MG63 (cell line): ENCODE results near the gene TMEM218. TPM values are rescaled to one million over a fixed set of nuclear protein-coding genes. Genes with fewer than 3 reads are reported as not detected.
"Not testable (repeated sequence)": the region's sequence is repeated elsewhere in the genome, so short reads cannot be mapped to it uniquely, and the experiment has no call there.

ENCODE experiments used
- DNase-seq: peaks from one replicate; pipeline ENCODE4 v3.0.0-alpha.2; 2020
- H3K27me3 ChIP-seq: fragments of 250-450 bp; sonication (Bioruptor Pico); 2 replicates; pipeline ENCODE4 v1.5.1; 2020; ENCODE audit warnings: mild to moderate bottlenecking, moderate library complexity
- H3K36me3 ChIP-seq: fragments of 250-450 bp; sonication (Bioruptor Pico); 2 replicates; pipeline ENCODE4 v1.5.1; 2020; ENCODE audit warnings: mild to moderate bottlenecking, moderate library complexity
- H3K4me3 ChIP-seq: fragments of 250-450 bp; sonication (Bioruptor Pico); 2 replicates; pipeline ENCODE4 v1.5.1; 2020; ENCODE audit warnings: mild to moderate bottlenecking, moderate library complexity
- H3K9me3 ChIP-seq: fragments of 250-450 bp; sonication (Bioruptor Pico); 2 replicates; pipeline ENCODE4 v1.5.1; 2020; ENCODE audit warnings: mild to moderate bottlenecking, moderate library complexity
- total RNA-seq: library from RNA; depleted of rRNA; stranded (reverse); fragments of >200 nt; shearing (Covaris generic); gene quantifications from 2 replicates; pipeline ENCODE4 v1.2.3, GENCODE V29; 2014; ENCODE audit warnings: low replicate concordance; rRNA removed

Gene TMEM218
- total RNA-seq, 1 experiment from 2014 or later, result 31.6 TPM

- Histone ChIP-seq H3K9me3 (no peaks in the 10 kb centered on the region), H3K4me3 (no peak overlapping the region), H3K36me3 (peaks cover under 1% of the 10 kb centered on the region; the same call in 1 of the 2 replicates), H3K27me3 (no peaks in the 10 kb centered on the region)
- DNase-seq, result no peak
These were observed 54.3 kb downstream of the TMEM218 start for GRCh38 chr11:125056931-125057692.

- not testable (repeated sequence) for H3K27me3 ChIP-seq, H3K36me3 ChIP-seq, H3K9me3 ChIP-seq, DNase-seq, H3K4me3 ChIP-seq
These were observed 55.3 kb downstream of the TMEM218 start for GRCh38 chr11:125056111-125056510.

GRCh38 chr11:125055107-125055715 is 56.2 kb downstream of the TMEM218 start:
- no peaks in the 10 kb centered on the region for H3K9me3 ChIP-seq

GRCh38 chr11:125053167-125053566 is 58.3 kb downstream of the TMEM218 start:
- Histone ChIP-seq H3K27me3 (no peaks in the 10 kb centered on the region), H3K36me3 (peaks cover 3% of the 10 kb centered on the region; the same call in 1 of the 2 replicates), H3K9me3 (no peaks in the 10 kb centered on the region), H3K4me3 (no peak overlapping the region)
- DNase-seq, result no peak

More at GRCh38 chr11:125055107-125055715, 56.2 kb downstream of the TMEM218 start:
- Histone ChIP-seq H3K36me3 (peaks cover 3% of the 10 kb centered on the region; the same call in 1 of the 2 replicates), H3K27me3 (no peaks in the 10 kb centered on the region), H3K4me3 (no peak overlapping the region)
- no peak for DNase-seq

- peaks cover 3% of the 10 kb centered on the region; the same call in 1 of the 2 replicates for H3K36me3 ChIP-seq
- H3K4me3 ChIP-seq, result no peak overlapping the region
- H3K9me3 ChIP-seq, result no peaks in the 10 kb centered on the region
- H3K27me3 ChIP-seq, result no peaks in the 10 kb centered on the region
- no peak for DNase-seq
These were observed 59.4 kb downstream of the TMEM218 start for GRCh38 chr11:125052047-125052446.

- H3K36me3 ChIP-seq, result peaks cover 6% of the 10 kb centered on the region; the same call in 1 of the 2 replicates
- H3K4me3 ChIP-seq, result no peak overlapping the region
- no peaks in the 10 kb centered on the region for H3K27me3 ChIP-seq
- no peaks in the 10 kb centered on the region for H3K9me3 ChIP-seq
- no peak for DNase-seq
These were observed 62.1 kb downstream of the TMEM218 start for GRCh38 chr11:125049164-125049792.

Other genes with a start within 250 kb of the TMEM218 start
- gene ROBO3, start 246.2 kb downstream of the TMEM218 start, total RNA-seq, result 19.3 and 21.5 TPM in 2 replicates
- gene ROBO4, start 213.8 kb downstream of the TMEM218 start, total RNA-seq, result 7.4 and 13.7 TPM in 2 replicates
- gene HEPN1, start 192.4 kb downstream of the TMEM218 start, total RNA-seq, result not detected in 2 replicates
- gene HEPACAM, start 175.6 kb downstream of the TMEM218 start, total RNA-seq, result not detected in 2 replicates
- 1.5 and 3.9 TPM in 2 replicates for gene CCDC15, start 157.4 kb downstream of the TMEM218 start, total RNA-seq
- gene SLC37A2, start 48.3 kb downstream of the TMEM218 start, total RNA-seq, result 0.07 and 0.79 TPM in 2 replicates
- gene PKNOX2, start 53.1 kb upstream of the TMEM218 start, total RNA-seq, result 0.94 and 15.3 TPM in 2 replicates